ENCODE results near the gene ARHGAP26.
A peak's percentile ranks its signal among the peaks of the same experiment; 100 is the strongest.
"Not testable (repeated sequence)": the region's sequence is repeated elsewhere in the genome, so short reads cannot be mapped to it uniquely, and the experiment has no call there.

ARHGAP26 gene

GRCh38 chr5:142958944-142959682 is 188.9 kb downstream of the ARHGAP26 start:
- intact Hi-C loops (cut with DNase I) = no loop called here
- DNase-seq = no peak

GRCh38 chr5:142959683-142960657 is 189.8 kb downstream of the ARHGAP26 start:
- intact Hi-C loops (cut with DNase I) = no loop called here
- DNase-seq = no peak

GRCh38 chr5:142961440-142962173 is 191.4 kb downstream of the ARHGAP26 start:
- DNase-seq = no peak
- intact Hi-C loops (cut with DNase I) = no loop called here

- intact Hi-C loops (cut with DNase I) = no loop called here
- DNase-seq = no peak
Observed at GRCh38 chr5:142962174-142962533, 192.0 kb downstream of the ARHGAP26 start.

GRCh38 chr5:142965258-142966120 is 195.3 kb downstream of the ARHGAP26 start:
- intact Hi-C loops (cut with DNase I) = not testable (repeated sequence)
- peak in 20 of 42 donors; percentile 3 to 49 (median 26) for DNase-seq

- DNase-seq = no peak
- intact Hi-C loops (cut with DNase I) = no loop called here
Observed at GRCh38 chr5:142966121-142966420, 195.9 kb downstream of the ARHGAP26 start.

- no peak for DNase-seq
- intact Hi-C loops (cut with DNase I) = no loop called here
Observed at GRCh38 chr5:142969186-142969585, 199.0 kb downstream of the ARHGAP26 start.

GRCh38 chr5:142969624-142970439 is 199.7 kb downstream of the ARHGAP26 start:
- DNase-seq = no peak
- intact Hi-C loops (cut with DNase I) = no loop called here

- intact Hi-C loops (cut with DNase I) = no loop called here
- no peak for DNase-seq
Observed at GRCh38 chr5:142970440-142971030, 200.4 kb downstream of the ARHGAP26 start.

GRCh38 chr5:142971303-142972013 is 201.3 kb downstream of the ARHGAP26 start:
- intact Hi-C loops (cut with DNase I) = no loop called here
- DNase-seq = no peak

- no peak for DNase-seq
Observed at GRCh38 chr5:142972064-142972570, 201.9 kb downstream of the ARHGAP26 start.

GRCh38 chr5:142973932-142974331 is 203.8 kb downstream of the ARHGAP26 start:
- intact Hi-C loops (cut with DNase I) = no loop called here
- DNase-seq = no peak

More at GRCh38 chr5:142972064-142972570, 201.9 kb downstream of the ARHGAP26 start:
- intact Hi-C loops (cut with DNase I) = no loop called here

- no peak for DNase-seq
- intact Hi-C loops (cut with DNase I) = no loop called here
Observed at GRCh38 chr5:142974409-142974808, 204.2 kb downstream of the ARHGAP26 start.

- DNase-seq = no peak
- intact Hi-C loops (cut with DNase I) = no loop called here
Observed at GRCh38 chr5:142976861-142977260, 206.7 kb downstream of the ARHGAP26 start.

GRCh38 chr5:142977363-142978051 is 207.3 kb downstream of the ARHGAP26 start:
- intact Hi-C loops (cut with DNase I) = no loop called here
- DNase-seq = no peak

- intact Hi-C loops (cut with DNase I) = no loop called here
Observed at GRCh38 chr5:142978252-142978651, 208.1 kb downstream of the ARHGAP26 start.

More at GRCh38 chr5:142978252-142978651, 208.1 kb downstream of the ARHGAP26 start:
- DNase-seq = no peak

All from head of caudate nucleus (tissue), 42 donors.